Activated CD8-positive, alpha-beta T cell treated with anti-CD3 and anti-CD28 coated beads, Interleukin-2, amount 10 ng/mL, durations not matched to agents 7 days and 5 days (primary cell): ENCODE results near the gene CARMIL1. TPM values are rescaled to one million over a fixed set of nuclear protein-coding genes. Genes with fewer than 3 reads are reported as not detected.

Experiments
- ATAC-seq: fragments of 150-1000 bp; cut with Tn5 transposase; one replicate; pipeline ENCODE4 v1.10.0; 2021; ENCODE audit warnings: moderate library complexity
- CTCF ChIA-PET: fragments of 350-600 bp; sonication (Branson Sonifier 250); formaldehyde crosslinking; loops from one replicate; lab custom pipeline; 2021; ENCODE audit warnings: antibody characterized with exemption; lab: Charles Lee
- POLR2A ChIA-PET: fragments of 350-600 bp; sonication (Branson Sonifier 250); formaldehyde crosslinking; loops from one replicate; lab custom pipeline; 2021; ENCODE audit warnings: antibody characterized with exemption; lab: Charles Lee
- DNase-seq: peaks from one replicate; pipeline ENCODE4 v3.0.0-alpha.2; 2020
- H3K27ac Mint-ChIP-seq: one replicate; pipeline ENCODE4 v1.8.0; 2021; ENCODE audit warnings: mild to moderate bottlenecking, mixed read lengths
- H3K27me3 Mint-ChIP-seq: one replicate; pipeline ENCODE4 v1.8.0; 2021; ENCODE audit warnings: low read depth, mixed read lengths
- H3K36me3 Mint-ChIP-seq: one replicate; pipeline ENCODE4 v1.8.0; 2021; ENCODE audit warnings: low read depth, mixed read lengths
- H3K4me1 Mint-ChIP-seq: one replicate; pipeline ENCODE4 v1.8.0; 2021; ENCODE audit warnings: low read depth, mixed read lengths
- H3K4me3 Mint-ChIP-seq: one replicate; pipeline ENCODE4 v1.8.0; 2021; ENCODE audit warnings: mild to moderate bottlenecking, mixed read lengths
- H3K9me3 Mint-ChIP-seq: one replicate; pipeline ENCODE4 v1.8.0; 2022; ENCODE audit warnings: mixed read lengths; ENCODE audit not compliant: insufficient read depth
- total RNA-seq, 2 experiments: library from RNA; stranded (reverse); gene quantifications; one replicate each; pipeline ENCODE4 v1.2.3, GENCODE V29; 2021

CARMIL1 gene
- total RNA-seq, 2 experiments from 2014 or later: 4.6 to 4.8 TPM

GRCh38 chr6:25309886-25310285 is 30.7 kb downstream of the CARMIL1 start:
- Mint-ChIP-seq H3K27me3 (no peaks in the 10 kb centered on the region), H3K4me1 (peaks cover 14% of the 10 kb centered on the region), H3K4me3 (no peak overlapping the region), H3K36me3 (no peaks in the 10 kb centered on the region), H3K9me3 (no peaks in the 10 kb centered on the region), H3K27ac (no peak overlapping the region)
- ChIA-PET POLR2A (no interaction called here), CTCF (interaction anchor here (0.9 to 3.8 kb wide), 2 partner anchors 18 to 44 kb away, joined by 3 to 14 read pairs; no protein-coding TSS in a partner anchor)
- ATAC-seq (no peak), DNase-seq (no peak)

DNA sequence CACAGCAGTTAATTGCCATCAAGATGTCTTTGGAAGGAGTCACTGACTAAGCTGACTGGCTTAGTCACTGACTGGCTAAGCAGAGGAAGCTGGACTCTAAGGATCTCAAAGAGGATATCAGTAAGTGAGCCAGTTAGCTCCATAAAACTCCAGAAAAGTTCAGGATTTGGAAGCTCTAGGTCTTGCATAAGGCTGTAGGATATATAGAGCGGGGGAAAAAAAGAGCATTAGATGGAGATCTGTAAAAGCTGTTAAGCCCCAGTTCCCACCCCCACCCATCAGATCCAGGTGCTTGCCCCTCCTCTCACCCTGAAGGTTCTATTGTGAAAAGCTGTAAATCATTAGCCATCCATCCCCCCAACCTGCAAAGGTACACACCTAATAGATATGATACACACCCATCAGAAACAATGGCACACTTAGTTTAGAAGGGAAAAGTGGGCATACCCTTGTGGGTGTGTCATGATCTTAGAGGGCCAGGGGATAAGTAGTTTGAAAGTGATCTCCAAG is 32.2 kb downstream of the CARMIL1 start:
- POLR2A ChIA-PET: no interaction called here
- no peak overlapping the region for H3K27ac Mint-ChIP-seq
- H3K4me3 Mint-ChIP-seq: no peak overlapping the region
- ATAC-seq (no peak), DNase-seq (no peak)
- no peaks in the 10 kb centered on the region for H3K9me3 Mint-ChIP-seq
- H3K4me1 Mint-ChIP-seq: peaks cover 13% of the 10 kb centered on the region
- no peaks in the 10 kb centered on the region for H3K27me3 Mint-ChIP-seq
- no peaks in the 10 kb centered on the region for H3K36me3 Mint-ChIP-seq
- CTCF ChIA-PET: interaction anchor here (1.0 to 3.8 kb wide), 2 partner anchors 33 to 46 kb away, joined by 4 to 14 read pairs; no protein-coding TSS in a partner anchor

GRCh38 chr6:25312034-25312620 is 33.0 kb downstream of the CARMIL1 start:
- H3K27me3 Mint-ChIP-seq: no peaks in the 10 kb centered on the region
- no peaks in the 10 kb centered on the region for H3K36me3 Mint-ChIP-seq
- ATAC-seq (no peak), DNase-seq (no peak)
- CTCF ChIA-PET: interaction anchor here (3.8 kb wide), 1 partner anchor 46 kb away, joined by 14 read pairs; no protein-coding TSS in a partner anchor
- no peak overlapping the region for H3K4me3 Mint-ChIP-seq
- peaks cover 12% of the 10 kb centered on the region for H3K4me1 Mint-ChIP-seq
- POLR2A ChIA-PET: no interaction called here
- no peak overlapping the region for H3K27ac Mint-ChIP-seq
- H3K9me3 Mint-ChIP-seq: no peaks in the 10 kb centered on the region

GRCh38 chr6:25312703-25313102 is 33.5 kb downstream of the CARMIL1 start:
- Mint-ChIP-seq H3K36me3 (no peaks in the 10 kb centered on the region), H3K4me3 (no peak overlapping the region), H3K9me3 (no peaks in the 10 kb centered on the region), H3K27ac (no peak overlapping the region), H3K27me3 (no peaks in the 10 kb centered on the region), H3K4me1 (peaks cover 12% of the 10 kb centered on the region)
- ATAC-seq: no peak
- ChIA-PET POLR2A (no interaction called here), CTCF (interaction anchor here (1.7 to 3.8 kb wide), 2 partner anchors 10 to 47 kb away, joined by 3 to 14 read pairs; no protein-coding TSS in a partner anchor)
- no peak for DNase-seq

- Mint-ChIP-seq H3K36me3 (no peaks in the 10 kb centered on the region), H3K4me1 (peaks cover 12% of the 10 kb centered on the region), H3K27me3 (no peaks in the 10 kb centered on the region), H3K4me3 (no peak overlapping the region), H3K9me3 (no peaks in the 10 kb centered on the region), H3K27ac (no peak overlapping the region)
- CTCF ChIA-PET: interaction anchor here (1.1 to 1.7 kb wide), 2 partner anchors 8 to 176 kb away, joined by 3 to 4 read pairs; no protein-coding TSS in a partner anchor
- ATAC-seq (no peak), DNase-seq (no peak)
- POLR2A ChIA-PET: no interaction called here
These were observed 35.5 kb downstream of the CARMIL1 start for GRCh38 chr6:25314509-25315175.

DNA sequence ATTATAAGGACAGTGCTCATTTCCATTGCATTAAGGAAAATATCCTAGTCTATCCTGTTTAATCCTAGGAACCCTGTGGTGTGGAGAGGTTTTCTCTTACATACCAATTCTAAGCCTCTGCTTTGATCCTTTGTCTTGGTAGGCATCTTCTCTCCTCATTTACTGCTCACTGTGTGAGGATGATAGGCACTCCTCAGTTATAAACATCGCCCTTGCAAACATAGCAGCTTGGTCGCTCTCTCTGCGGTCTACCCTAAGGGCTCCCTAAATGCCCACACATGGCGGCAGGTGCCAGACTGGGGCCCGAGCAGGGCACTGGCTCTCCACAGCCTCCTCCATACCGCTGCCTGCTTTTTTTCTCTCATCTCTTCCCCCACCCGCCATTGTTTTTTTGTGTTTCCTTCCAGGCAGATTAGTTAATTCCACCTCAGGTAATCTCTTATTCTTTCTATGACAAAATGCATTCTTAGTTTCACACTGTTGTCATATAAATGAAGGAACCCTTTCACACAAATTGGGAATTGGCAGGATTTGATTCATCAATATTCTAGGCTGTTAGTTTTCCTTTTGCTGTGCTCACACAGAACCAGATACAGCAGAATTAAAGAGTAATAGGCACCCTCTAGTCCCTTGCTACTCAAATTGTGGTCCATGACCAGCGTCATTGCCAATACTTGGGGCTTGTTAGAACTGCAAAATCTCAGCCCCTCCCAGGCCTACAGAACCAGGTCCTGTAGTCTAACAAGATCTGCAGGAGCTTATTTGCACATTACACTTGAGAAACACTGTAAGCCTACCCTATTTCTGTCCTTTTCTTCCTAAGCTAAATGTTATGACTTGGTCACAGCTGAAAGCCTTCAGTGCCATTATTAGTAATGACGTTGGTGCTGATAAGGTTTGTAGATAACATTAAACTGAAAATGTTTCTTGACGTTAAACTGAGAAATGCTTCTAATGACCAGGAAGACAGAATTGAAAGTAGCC is 36.3 kb downstream of the CARMIL1 start:
- no peak overlapping the region for H3K4me3 Mint-ChIP-seq
- ATAC-seq (no peak), DNase-seq (no peak)
- no peaks in the 10 kb centered on the region for H3K27me3 Mint-ChIP-seq
- ChIA-PET POLR2A (no interaction called here), CTCF (no interaction called here)
- H3K4me1 Mint-ChIP-seq: peaks cover 12% of the 10 kb centered on the region
- H3K27ac Mint-ChIP-seq: no peak overlapping the region
- no peaks in the 10 kb centered on the region for H3K36me3 Mint-ChIP-seq
- H3K9me3 Mint-ChIP-seq: no peaks in the 10 kb centered on the region

GRCh38 chr6:25316626-25317025 is 37.5 kb downstream of the CARMIL1 start:
- ATAC-seq (no peak), DNase-seq (no peak)
- Mint-ChIP-seq H3K4me3 (no peak overlapping the region), H3K27me3 (no peaks in the 10 kb centered on the region), H3K36me3 (no peaks in the 10 kb centered on the region), H3K27ac (no peak overlapping the region), H3K9me3 (no peaks in the 10 kb centered on the region), H3K4me1 (peaks cover 12% of the 10 kb centered on the region)
- ChIA-PET CTCF (no interaction called here), POLR2A (no interaction called here)

DNA sequence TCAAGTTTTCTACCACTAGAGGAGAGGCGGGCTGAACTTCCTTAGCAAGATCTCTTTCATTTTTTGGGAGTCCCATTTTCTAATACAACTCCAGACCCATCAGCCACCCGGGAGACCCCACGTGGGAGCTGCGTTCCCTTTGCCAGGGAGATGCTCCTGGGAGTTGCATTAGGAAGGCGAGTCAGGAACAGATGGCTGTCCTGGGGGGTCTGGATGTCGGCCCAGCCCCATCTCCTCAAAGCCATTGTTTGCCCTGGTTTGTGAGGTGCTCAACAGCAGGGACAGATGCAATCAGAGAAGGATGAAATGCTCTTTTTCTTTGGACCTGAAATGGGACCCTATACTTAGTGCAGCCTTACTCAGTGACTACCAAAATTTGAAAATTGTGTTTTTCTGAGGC is 39.4 kb downstream of the CARMIL1 start:
- Mint-ChIP-seq H3K9me3 (no peaks in the 10 kb centered on the region), H3K27ac (no peak overlapping the region), H3K4me3 (no peak overlapping the region), H3K27me3 (no peaks in the 10 kb centered on the region), H3K36me3 (no peaks in the 10 kb centered on the region), H3K4me1 (peaks cover 2% of the 10 kb centered on the region)
- CTCF ChIA-PET: interaction anchor here (0.9 kb wide), 1 partner anchor 40 kb away, joined by 4 read pairs; no protein-coding TSS in a partner anchor
- POLR2A ChIA-PET: no interaction called here
- no peak for ATAC-seq
- no peak for DNase-seq

DNA sequence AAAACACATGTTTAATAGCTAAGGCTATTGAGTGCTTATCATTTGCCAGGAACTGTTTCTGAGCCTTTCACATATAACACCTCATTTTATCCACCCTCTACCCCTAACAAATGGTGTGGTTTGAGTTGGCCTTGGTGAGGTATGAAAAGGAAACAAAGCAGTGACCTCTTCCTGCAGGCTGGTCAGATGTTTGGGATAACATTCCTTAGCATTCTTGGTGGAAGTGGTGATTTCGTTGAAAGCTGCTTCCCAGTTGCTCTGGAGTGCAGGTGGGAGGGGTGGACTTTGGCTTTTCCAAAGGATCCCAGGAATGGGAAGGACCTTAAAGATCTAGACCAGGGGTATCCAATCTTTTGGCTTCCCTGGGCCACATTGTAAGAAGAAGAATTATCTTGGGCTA is 41.3 kb downstream of the CARMIL1 start:
- ATAC-seq: no peak
- Mint-ChIP-seq H3K27me3 (no peaks in the 10 kb centered on the region), H3K36me3 (no peaks in the 10 kb centered on the region), H3K9me3 (no peaks in the 10 kb centered on the region), H3K27ac (no peak overlapping the region), H3K4me3 (no peak overlapping the region), H3K4me1 (no peaks in the 10 kb centered on the region)
- no peak for DNase-seq
- POLR2A ChIA-PET: no interaction called here
- CTCF ChIA-PET: interaction anchor here (1.1 kb wide), 2 partner anchors 55 to 161 kb away, joined by 3 to 4 read pairs; no protein-coding TSS in a partner anchor

DNA sequence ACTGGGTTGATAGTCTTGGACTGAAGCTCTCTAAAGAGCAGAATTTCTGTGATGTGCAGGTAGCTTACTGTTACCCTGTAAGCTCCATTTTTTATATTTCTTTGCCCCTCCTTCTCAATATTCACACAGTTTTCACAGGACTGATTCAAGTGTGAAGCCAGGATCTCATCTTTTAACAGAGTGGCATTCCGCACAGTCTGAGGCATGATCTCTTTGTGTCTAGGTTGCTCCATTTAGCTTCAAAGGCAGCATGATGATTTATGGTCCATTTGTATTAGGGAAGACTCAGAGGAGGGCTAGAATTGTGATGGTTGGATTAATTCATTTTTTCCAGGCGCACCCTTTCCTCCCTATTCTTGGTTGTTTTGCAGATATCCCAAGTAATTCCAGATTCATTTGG is 43.5 kb downstream of the CARMIL1 start:
- ATAC-seq (no peak), DNase-seq (no peak)
- Mint-ChIP-seq H3K9me3 (no peaks in the 10 kb centered on the region), H3K36me3 (no peaks in the 10 kb centered on the region), H3K27me3 (no peaks in the 10 kb centered on the region), H3K27ac (no peak overlapping the region), H3K4me3 (no peak overlapping the region), H3K4me1 (no peaks in the 10 kb centered on the region)
- POLR2A ChIA-PET: no interaction called here
- CTCF ChIA-PET: interaction anchor here (0.8 to 1.3 kb wide), 2 partner anchors 9 to 82 kb away, joined by 3 read pairs; no protein-coding TSS in a partner anchor

DNA sequence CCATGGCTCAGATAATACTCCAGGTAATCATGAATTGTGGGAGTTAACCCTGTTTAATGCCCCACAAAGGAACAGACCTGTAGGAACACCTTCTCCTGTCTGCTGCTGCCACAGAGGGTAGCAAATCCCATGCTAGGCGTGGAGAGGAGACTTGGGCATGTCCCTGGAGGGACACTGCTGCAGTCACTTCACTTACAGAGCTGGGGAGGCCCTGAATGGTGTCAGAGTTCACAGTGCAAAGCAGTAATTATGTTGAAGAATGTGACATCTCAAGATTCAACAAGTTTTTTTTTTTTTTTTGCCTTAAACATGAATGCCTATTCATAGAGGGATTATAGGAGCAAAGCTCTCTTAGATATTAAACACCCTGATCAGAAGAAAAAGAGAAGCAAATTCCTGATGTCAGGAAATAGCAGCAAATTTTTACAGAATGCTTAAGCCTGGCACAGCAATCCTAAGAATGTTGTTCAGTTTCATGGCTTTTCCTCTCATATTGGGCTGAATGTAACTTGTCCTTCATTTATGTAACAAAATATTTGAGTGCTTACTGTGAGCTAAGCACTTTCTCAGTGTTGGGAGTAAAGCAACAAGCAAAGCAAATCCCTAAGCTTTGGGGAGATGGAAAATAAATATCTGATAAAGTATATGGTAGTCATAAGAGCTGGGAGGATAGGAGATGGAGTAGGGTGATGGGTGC is 45.0 kb downstream of the CARMIL1 start:
- POLR2A ChIA-PET: no interaction called here
- DNase-seq (no peak), ATAC-seq (no peak)
- CTCF ChIA-PET: interaction anchor here (0.7 to 1.5 kb wide), 4 partner anchors 17 to 316 kb away, joined by 3 read pairs; no protein-coding TSS in a partner anchor
- H3K36me3 Mint-ChIP-seq: no peaks in the 10 kb centered on the region
- no peaks in the 10 kb centered on the region for H3K9me3 Mint-ChIP-seq
- peaks cover 2% of the 10 kb centered on the region for H3K27me3 Mint-ChIP-seq
- H3K27ac Mint-ChIP-seq: no peak overlapping the region
- no peak overlapping the region for H3K4me3 Mint-ChIP-seq
- H3K4me1 Mint-ChIP-seq: no peaks in the 10 kb centered on the region
